ENCODE results near the gene ECSCR.
"Not testable (repeated sequence)": the region's sequence is repeated elsewhere in the genome, so short reads cannot be mapped to it uniquely, and the experiment has no call there.

The ECSCR gene

GRCh38 chr5:139488260-139488659 lies 25.7 kb upstream of the ECSCR start:
- H3K27ac ChIP-seq (ENCODE audit: low read depth, low read length), result no peak overlapping the region
- H3K4me3 ChIP-seq (ENCODE audit: low read depth in 1 of 2, low read length in 2 of 2), result no peak overlapping the region
- H3K9ac ChIP-seq (ENCODE audit: low read depth in 1 of 2, low read length in 2 of 2), result no peak overlapping the region
- H3K9me3 ChIP-seq (ENCODE audit: control insufficient read depth in 1 of 2, low read length in 2 of 2), result no peaks in the 10 kb centered on the region
- H3K36me3 ChIP-seq (ENCODE audit: control insufficient read depth in 1 of 2, insufficient read depth in 2 of 2, low read length in 2 of 2), result no peaks in the 10 kb centered on the region
- H3K27me3 ChIP-seq (ENCODE audit: control insufficient read depth in 1 of 2, insufficient read depth in 2 of 2, low read length in 2 of 2), result no peaks in the 10 kb centered on the region
- peaks cover 13 to 15% of the 10 kb centered on the region in 2 donors for H3K4me1 ChIP-seq (ENCODE audit: control insufficient read depth in 1 of 2, insufficient read depth in 2 of 2, low read length in 2 of 2)

GRCh38 chr5:139486201-139486600 lies 23.7 kb upstream of the ECSCR start:
- peaks cover 12 to 24% of the 10 kb centered on the region in 2 donors for H3K4me1 ChIP-seq (ENCODE audit: control insufficient read depth in 1 of 2, insufficient read depth in 2 of 2, low read length in 2 of 2)
- H3K9me3 ChIP-seq (ENCODE audit: control insufficient read depth in 1 of 2, low read length in 2 of 2), result no peaks in the 10 kb centered on the region
- H3K4me3 ChIP-seq (ENCODE audit: low read depth in 1 of 2, low read length in 2 of 2), result no peak overlapping the region
- H3K27me3 ChIP-seq (ENCODE audit: control insufficient read depth in 1 of 2, insufficient read depth in 2 of 2, low read length in 2 of 2), result no peaks in the 10 kb centered on the region
- no peak overlapping the region for H3K9ac ChIP-seq (ENCODE audit: low read depth in 1 of 2, low read length in 2 of 2)
- no peaks in the 10 kb centered on the region for H3K36me3 ChIP-seq (ENCODE audit: control insufficient read depth in 1 of 2, insufficient read depth in 2 of 2, low read length in 2 of 2)
- H3K27ac ChIP-seq (ENCODE audit: low read depth, low read length), result no peak overlapping the region

- not testable (repeated sequence) for H3K9me3 ChIP-seq (ENCODE audit: control insufficient read depth in 1 of 2, low read length in 2 of 2); H3K27me3 ChIP-seq (ENCODE audit: control insufficient read depth in 1 of 2, insufficient read depth in 2 of 2, low read length in 2 of 2); H3K36me3 ChIP-seq (ENCODE audit: control insufficient read depth in 1 of 2, insufficient read depth in 2 of 2, low read length in 2 of 2)
- Histone ChIP-seq H3K9ac (ENCODE audit: low read depth in 1 of 2, low read length in 2 of 2) (peak overlapping the region in 1 of 2 donors; percentile 72), H3K4me1 (ENCODE audit: control insufficient read depth in 1 of 2, insufficient read depth in 2 of 2, low read length in 2 of 2) (peaks cover 12 to 27% of the 10 kb centered on the region in 2 donors), H3K27ac (ENCODE audit: low read depth, low read length) (peak overlapping the region; percentile 84), H3K4me3 (ENCODE audit: low read depth in 1 of 2, low read length in 2 of 2) (peak overlapping the region; percentile 66 to 68)
Measured at GRCh38 chr5:139482890-139483208, 20.3 kb upstream of the ECSCR start.

DNA sequence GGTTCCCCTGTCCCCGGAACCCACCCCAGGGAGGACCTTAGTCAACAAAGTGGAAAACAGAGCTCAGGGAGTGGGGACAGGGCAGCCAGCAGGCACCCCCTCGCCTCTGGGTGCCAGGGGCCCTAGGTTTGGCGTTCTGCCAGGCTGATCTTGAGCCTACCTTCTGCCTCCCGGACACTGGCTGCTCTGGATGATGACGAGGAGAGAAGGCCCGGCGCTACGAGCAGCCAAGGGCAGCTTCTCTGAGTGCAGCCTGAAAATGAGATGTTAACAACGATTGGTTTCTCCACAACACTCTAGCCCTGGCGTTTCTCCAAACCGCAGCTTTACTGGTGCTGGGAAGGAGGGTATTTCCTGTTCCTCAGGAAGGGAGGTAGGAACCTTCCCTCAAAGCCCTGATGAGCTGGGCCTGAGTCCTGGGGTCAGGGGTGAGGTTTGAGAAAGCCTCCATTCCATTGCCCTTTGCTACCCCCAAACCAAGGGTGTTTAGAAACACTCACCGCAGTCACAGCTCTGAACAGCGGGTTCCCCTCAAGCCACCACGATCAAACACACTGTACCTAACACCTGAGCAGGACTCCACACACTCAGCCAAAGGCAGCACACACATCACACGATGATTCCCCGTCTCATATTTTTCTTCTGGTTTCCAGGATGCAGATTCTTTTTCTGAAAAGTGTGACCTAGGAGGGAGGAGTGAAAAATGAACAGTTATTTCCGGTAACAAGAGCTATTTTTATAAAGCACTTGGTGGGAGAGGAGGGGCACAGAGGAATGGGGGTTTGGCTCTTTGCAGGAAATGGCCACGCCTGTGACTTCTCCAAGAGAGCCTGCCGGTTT lies 19.7 kb upstream of the ECSCR start, which contains the start of gene STING1:
TSS of gene STING1 (minus strand) at position 709 of the 840 bp plus-strand sequence. CDS start 1,054 bp downstream, outside the sequence.
- H3K36me3 ChIP-seq (ENCODE audit: control insufficient read depth in 1 of 2, insufficient read depth in 2 of 2, low read length in 2 of 2), result peaks cover 0 to 9% of the 10 kb centered on the region in 2 donors
- peak within 1 kb of the TSS; percentile 84 for H3K27ac ChIP-seq (ENCODE audit: low read depth, low read length)
- H3K4me3 ChIP-seq (ENCODE audit: low read depth in 1 of 2, low read length in 2 of 2), result peak within 1 kb of the TSS; percentile 66 to 68
- peak within 1 kb of the TSS; percentile 72 for H3K9ac ChIP-seq (ENCODE audit: low read depth in 1 of 2, low read length in 2 of 2)
- H3K9me3 ChIP-seq (ENCODE audit: control insufficient read depth in 1 of 2, low read length in 2 of 2), result no peaks in the 10 kb centered on the region
- H3K4me1 ChIP-seq (ENCODE audit: control insufficient read depth in 1 of 2, insufficient read depth in 2 of 2, low read length in 2 of 2), result peaks cover 12 to 27% of the 10 kb centered on the region in 2 donors
- no peaks in the 10 kb centered on the region for H3K27me3 ChIP-seq (ENCODE audit: control insufficient read depth in 1 of 2, insufficient read depth in 2 of 2, low read length in 2 of 2)

- peak overlapping the region; percentile 66 to 68 for H3K4me3 ChIP-seq (ENCODE audit: low read depth in 1 of 2, low read length in 2 of 2)
- peaks cover 0 to 12% of the 10 kb centered on the region in 2 donors for H3K36me3 ChIP-seq (ENCODE audit: control insufficient read depth in 1 of 2, insufficient read depth in 2 of 2, low read length in 2 of 2)
- H3K9ac ChIP-seq (ENCODE audit: low read depth in 1 of 2, low read length in 2 of 2), result peak overlapping the region; percentile 72
- no peaks in the 10 kb centered on the region for H3K27me3 ChIP-seq (ENCODE audit: control insufficient read depth in 1 of 2, insufficient read depth in 2 of 2, low read length in 2 of 2)
- peak overlapping the region; percentile 84 for H3K27ac ChIP-seq (ENCODE audit: low read depth, low read length)
- no peaks in the 10 kb centered on the region for H3K9me3 ChIP-seq (ENCODE audit: control insufficient read depth in 1 of 2, low read length in 2 of 2)
- H3K4me1 ChIP-seq (ENCODE audit: control insufficient read depth in 1 of 2, insufficient read depth in 2 of 2, low read length in 2 of 2), result peaks cover 12 to 27% of the 10 kb centered on the region in 2 donors
Measured at GRCh38 chr5:139481580-139482049, 19.1 kb upstream of the ECSCR start.

GRCh38 chr5:139481122-139481533 lies 18.6 kb upstream of the ECSCR start:
- peak overlapping the region; percentile 84 for H3K27ac ChIP-seq (ENCODE audit: low read depth, low read length)
- peaks cover 0 to 12% of the 10 kb centered on the region in 2 donors for H3K36me3 ChIP-seq (ENCODE audit: control insufficient read depth in 1 of 2, insufficient read depth in 2 of 2, low read length in 2 of 2)
- peaks cover 12 to 27% of the 10 kb centered on the region in 2 donors for H3K4me1 ChIP-seq (ENCODE audit: control insufficient read depth in 1 of 2, insufficient read depth in 2 of 2, low read length in 2 of 2)
- H3K4me3 ChIP-seq (ENCODE audit: low read depth in 1 of 2, low read length in 2 of 2), result peak overlapping the region; percentile 66 to 68
- peak overlapping the region; percentile 72 for H3K9ac ChIP-seq (ENCODE audit: low read depth in 1 of 2, low read length in 2 of 2)
- no peaks in the 10 kb centered on the region for H3K27me3 ChIP-seq (ENCODE audit: control insufficient read depth in 1 of 2, insufficient read depth in 2 of 2, low read length in 2 of 2)
- no peaks in the 10 kb centered on the region for H3K9me3 ChIP-seq (ENCODE audit: control insufficient read depth in 1 of 2, low read length in 2 of 2)

DNA sequence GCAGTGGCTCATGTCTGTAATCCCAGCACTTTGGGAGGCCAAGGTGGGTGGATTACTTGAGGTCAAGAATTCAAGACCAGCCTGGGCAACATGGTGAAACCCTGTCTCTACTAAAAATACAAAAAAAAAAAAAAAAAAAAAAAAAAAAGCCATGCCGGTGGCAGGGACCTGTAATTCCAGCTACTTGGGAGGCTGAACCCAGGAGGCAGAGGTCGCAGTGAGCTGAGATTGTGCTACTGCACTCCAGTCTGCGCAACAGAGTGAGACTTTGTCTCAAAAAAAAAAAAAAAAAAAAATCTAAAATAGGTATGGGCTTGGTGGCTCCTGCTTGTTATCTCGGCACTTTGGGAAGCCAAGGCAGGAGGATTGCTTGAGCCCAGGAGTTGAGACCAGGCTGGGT lies 17.2 kb upstream of the ECSCR start:
- Histone ChIP-seq H3K4me1 (ENCODE audit: control insufficient read depth in 1 of 2, insufficient read depth in 2 of 2, low read length in 2 of 2) (peaks cover 22 to 38% of the 10 kb centered on the region in 2 donors), H3K36me3 (ENCODE audit: control insufficient read depth in 1 of 2, insufficient read depth in 2 of 2, low read length in 2 of 2) (peaks cover 0 to 17% of the 10 kb centered on the region in 2 donors)
- H3K27ac ChIP-seq (ENCODE audit: low read depth, low read length); H3K9ac ChIP-seq (ENCODE audit: low read depth in 1 of 2, low read length in 2 of 2); H3K9me3 ChIP-seq (ENCODE audit: control insufficient read depth in 1 of 2, low read length in 2 of 2); H3K4me3 ChIP-seq (ENCODE audit: low read depth in 1 of 2, low read length in 2 of 2); H3K27me3 ChIP-seq (ENCODE audit: control insufficient read depth in 1 of 2, insufficient read depth in 2 of 2, low read length in 2 of 2): not testable (repeated sequence)

DNA sequence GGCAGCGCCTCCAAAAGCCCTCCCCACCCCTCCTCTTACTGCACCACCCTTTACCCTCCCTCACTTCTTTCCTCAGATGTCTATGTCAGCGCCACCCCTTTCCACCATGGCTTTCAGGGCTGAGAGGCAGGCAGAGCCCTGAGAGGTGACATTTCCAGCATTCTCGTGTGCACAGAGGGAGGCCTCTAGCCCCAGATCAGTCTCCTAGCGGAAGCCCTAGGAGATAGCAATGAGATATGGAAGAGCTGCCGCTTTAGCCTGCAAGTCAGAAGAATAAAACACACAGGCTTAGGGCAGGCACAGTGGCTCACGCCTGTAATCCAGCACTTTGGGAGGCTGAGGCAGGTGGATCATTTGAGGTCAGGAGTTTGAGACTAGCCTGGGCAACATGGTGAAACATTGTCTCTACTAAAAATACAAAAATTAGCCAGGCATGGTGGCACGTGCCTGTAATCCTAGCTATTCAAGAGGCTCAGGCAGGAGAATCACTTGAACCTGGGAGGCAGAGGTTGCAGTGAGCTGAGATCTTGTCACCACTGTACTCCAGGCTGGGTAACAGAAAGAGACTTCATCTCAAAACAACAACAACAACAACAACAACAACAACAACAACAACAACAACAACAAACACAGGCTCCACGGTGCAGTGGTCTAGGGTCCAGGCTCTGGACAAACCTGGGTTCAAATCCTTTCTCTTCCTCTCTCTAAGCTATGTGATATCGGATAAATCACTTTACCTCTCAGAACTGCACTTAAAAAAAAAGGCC lies 16.3 kb upstream of the ECSCR start:
- Histone ChIP-seq H3K36me3 (ENCODE audit: control insufficient read depth in 1 of 2, insufficient read depth in 2 of 2, low read length in 2 of 2) (peaks cover 0 to 17% of the 10 kb centered on the region in 2 donors), H3K4me1 (ENCODE audit: control insufficient read depth in 1 of 2, insufficient read depth in 2 of 2, low read length in 2 of 2) (peaks cover 26 to 38% of the 10 kb centered on the region in 2 donors)
- H3K4me3 ChIP-seq (ENCODE audit: low read depth in 1 of 2, low read length in 2 of 2); H3K27me3 ChIP-seq (ENCODE audit: control insufficient read depth in 1 of 2, insufficient read depth in 2 of 2, low read length in 2 of 2); H3K27ac ChIP-seq (ENCODE audit: low read depth, low read length); H3K9me3 ChIP-seq (ENCODE audit: control insufficient read depth in 1 of 2, low read length in 2 of 2); H3K9ac ChIP-seq (ENCODE audit: low read depth in 1 of 2, low read length in 2 of 2): not testable (repeated sequence)

GRCh38 chr5:139475865-139476617 lies 13.5 kb upstream of the ECSCR start:
- no peak overlapping the region for H3K27ac ChIP-seq (ENCODE audit: low read depth, low read length)
- H3K9ac ChIP-seq (ENCODE audit: low read depth in 1 of 2, low read length in 2 of 2), result no peak overlapping the region

More at GRCh38 chr5:139475865-139476617, 13.5 kb upstream of the ECSCR start:
- Histone ChIP-seq H3K4me3 (ENCODE audit: low read depth in 1 of 2, low read length in 2 of 2) (no peak overlapping the region), H3K27me3 (ENCODE audit: control insufficient read depth in 1 of 2, insufficient read depth in 2 of 2, low read length in 2 of 2) (no peaks in the 10 kb centered on the region), H3K36me3 (ENCODE audit: control insufficient read depth in 1 of 2, insufficient read depth in 2 of 2, low read length in 2 of 2) (peaks cover 0 to 17% of the 10 kb centered on the region in 2 donors), H3K4me1 (ENCODE audit: control insufficient read depth in 1 of 2, insufficient read depth in 2 of 2, low read length in 2 of 2) (peaks cover 22 to 29% of the 10 kb centered on the region in 2 donors), H3K9me3 (ENCODE audit: control insufficient read depth in 1 of 2, low read length in 2 of 2) (no peaks in the 10 kb centered on the region)

Measured in duodenal mucosa (tissue), 2 donors.